Peyer's patch (tissue), 4 donors: ENCODE data around the gene ITPKB. TPM values are rescaled to one million over a fixed set of nuclear protein-coding genes. Genes with fewer than 3 reads are reported as not detected.

Source experiments
- DNase-seq, 3 donors: peaks; one replicate each; pipeline ENCODE4 v3.0.0-alpha.2; 2017 to 2019
- H3K27ac ChIP-seq, 4 donors: fragments of 200-600 bp; sonication (generic); one replicate each; pipeline ENCODE4 v1.5.1; 2016 to 2019
- H3K27me3 ChIP-seq, 2 donors: fragments of 200-600 bp; sonication (generic); one replicate each; pipeline ENCODE4 v1.5.1; 2019
- H3K36me3 ChIP-seq, 3 donors: fragments of 200-600 bp; sonication (generic); one replicate each; pipeline ENCODE4 v1.5.1; 2016 to 2019
- H3K4me1 ChIP-seq, 4 donors: fragments of 200-600 bp; sonication (generic); one replicate each; pipeline ENCODE4 v1.5.1; 2016 to 2019
- H3K4me3 ChIP-seq, 4 donors: fragments of 200-600 bp; sonication (generic); 1 replicate in 3 of 4; 2 replicates in 1 of 4; pipeline ENCODE4 v1.5.1; 2016 to 2019; ENCODE audit warnings: mild to moderate bottlenecking in 1 of 4
- H3K9me3 ChIP-seq, 4 donors: fragments of 200-600 bp; sonication (generic); one replicate each; pipeline ENCODE4 v1.5.1; 2016 to 2019; ENCODE audit warnings: mild to moderate bottlenecking in 1 of 4
- CTCF ChIP-seq, 6 experiments: fragments of 450-650 bp in 4 of 6; fragments of 200-600 bp in 2 of 6; sonication (generic) in 1 of 6; IDR thresholded peaks; one replicate each; pipeline ENCODE4 v1.5.1; 2017 to 2019; ENCODE audit warnings: antibody characterized with exemption in 6 of 6, mild to moderate bottlenecking in 3 of 6, moderate library complexity in 1 of 6
- POLR2A ChIP-seq, 2 donors: fragments of 450-650 bp; IDR thresholded peaks; one replicate each; pipeline ENCODE4 v1.5.1; 2017; ENCODE audit warnings: antibody characterized with exemption in 2 of 2, mild to moderate bottlenecking in 2 of 2, moderate library complexity in 2 of 2
- small RNA-seq, 2 donors: library from RNA; depleted of rRNA; stranded (forward); fragments of <200 nt; gene quantifications; one replicate each; pipeline ENCODE3, GENCODE V24; 2016
- total RNA-seq, 4 donors: library from RNA; depleted of rRNA; stranded (reverse); fragments of >200 nt; gene quantifications; one replicate each; pipeline ENCODE4 v1.1.0, GENCODE V29; 2016

The ITPKB gene
- total RNA-seq, 4 donors from 2014 or later = 9.5 to 36.3 (median 23.0) TPM

GRCh38 chr1:226582966-226583365 lies 156.1 kb downstream of the ITPKB start:
- Histone ChIP-seq H3K4me1 (no peaks in the 10 kb centered on the region), H3K4me3 (no peak overlapping the region), H3K9me3 (no peaks in the 10 kb centered on the region), H3K36me3 (no peaks in the 10 kb centered on the region), H3K27me3 (no peaks in the 10 kb centered on the region), H3K27ac (no peak overlapping the region)
- no peak for DNase-seq
- TF ChIP-seq CTCF (IDR thresholded peaks at IDR 0.05) (no peak), POLR2A (IDR thresholded peaks at IDR 0.05) (no peak)

Small RNAs within 50 kb of the gene (small RNA-seq; reads per million reads assigned to genes)
- gene RPS27P5 = 0 reads per million in 2 donors

Other genes with a start within 250 kb of the ITPKB start
- gene STUM, start 190.5 kb downstream of the ITPKB start, total RNA-seq = 1 to 10 TPM; 1.4 to 4.6 (median 2.9) TPM
- gene PSEN2, start 131.3 kb upstream of the ITPKB start, total RNA-seq = 10 to 100 TPM; 31.4 to 57.8 (median 39.1) TPM
- gene COQ8A, start 201.0 kb upstream of the ITPKB start, total RNA-seq = 100 to 1,000 TPM in 1 of 4 donors, 10 to 100 TPM in 3; 25.2 to 108 (median 48.3) TPM